ENCODE results near the gene IL18. TPM values are rescaled to one million over a fixed set of nuclear protein-coding genes. Genes with fewer than 3 reads are reported as not detected.

Gene IL18
- total and polyA plus RNA-seq, 2 of the 8 experiments (the other 6 are each of a cell fraction or from before 2014, with no cell fraction given): 0.29 to 0.84 TPM

DNA sequence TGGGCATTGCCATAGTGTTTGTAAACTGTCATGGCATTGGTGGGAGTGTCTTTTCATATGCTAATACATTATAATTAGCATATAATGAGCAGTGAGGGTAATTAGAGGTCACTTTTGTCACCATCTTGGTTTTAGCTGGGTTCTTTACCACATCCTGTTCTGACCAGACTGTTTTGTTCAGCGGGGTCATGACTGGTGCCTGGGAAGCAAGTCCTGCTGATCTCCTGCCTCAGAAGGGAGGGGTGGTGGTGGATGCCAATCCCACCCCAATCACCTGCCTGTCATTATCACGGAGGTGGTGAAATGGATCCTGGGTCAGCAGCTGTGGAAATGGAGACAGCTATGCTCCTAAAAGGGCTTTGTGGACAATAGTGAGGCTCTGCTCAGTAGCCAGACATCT, 31.2 kb downstream of the IL18 start:
- Histone ChIP-seq H3K14ac (ENCODE audit: insufficient read length) (no peak overlapping the region), H4K91ac (replicated peaks; ENCODE audit: insufficient read length, low read length) (no peak overlapping the region), H3K23me2 (ENCODE audit: low read depth, low read length) (no peaks in the 10 kb centered on the region; the same call in 1 of the 2 replicates), H3K18ac (ENCODE audit: extremely low read depth, low read length) (no peak overlapping the region), H3K79me2 (ENCODE audit: control insufficient read depth in 1 of 2, insufficient read depth in 2 of 2, low read length in 2 of 2) (no peaks in the 10 kb centered on the region), H3K4ac (replicated peaks; ENCODE audit: insufficient read length, low read depth, low read length) (no peak overlapping the region), H3K79me1 (ENCODE audit: low read depth, low read length) (no peaks in the 10 kb centered on the region), H3K9ac (replicated peaks in 1 of 4; ENCODE audit: extremely low read depth in 1 of 4, low read depth in 3 of 4, low read length in 3 of 4) (no peak overlapping the region), H3K9me3 (ENCODE audit: insufficient read depth in 2 of 2, low read depth in 1 of 2, low read length in 1 of 2) (no peaks in the 10 kb centered on the region), H4K5ac (ENCODE audit: insufficient read length, low read depth, low read length) (no peak overlapping the region), H3K56ac (replicated peaks; ENCODE audit: insufficient read length, low read depth, low read length) (no peak overlapping the region), H3K27ac (ENCODE audit: low read depth, low read length) (no peak overlapping the region), H2BK12ac (ENCODE audit: low read depth, low read length) (no peak overlapping the region), H3K4me3 (ENCODE audit: extremely low read depth in 1 of 4, insufficient read depth in 2 of 4, low read depth in 3 of 4, low read length in 4 of 4) (no peak overlapping the region), H4K8ac (ENCODE audit: extremely low read depth, insufficient read depth, low read length) (no peak overlapping the region), H2BK20ac (ENCODE audit: low read length) (no peak overlapping the region), H3K4me1 (replicated peaks in 1 of 4; ENCODE audit: control insufficient read depth in 3 of 4, insufficient read depth in 4 of 4, low read length in 3 of 4) (no peaks in the 10 kb centered on the region), H3K36me3 (ENCODE audit: control insufficient read depth in 2 of 4, insufficient read depth in 4 of 4, low read length in 3 of 4) (no peaks in the 10 kb centered on the region), H3K27me3 (replicated peaks in 1 of 4; ENCODE audit: control insufficient read depth in 3 of 4, extremely low read depth in 1 of 4, insufficient read depth in 3 of 4, low read length in 3 of 4) (no peaks in the 10 kb centered on the region), H2BK15ac (ENCODE audit: low read length) (no peak overlapping the region), H2BK120ac (replicated peaks; ENCODE audit: low read depth, low read length) (no peak overlapping the region), H3K4me2 (ENCODE audit: insufficient read depth in 1 of 2, low read depth in 2 of 2, low read length in 2 of 2) (no peak overlapping the region), H2AFZ (ENCODE audit: low read length) (no peak overlapping the region), H2AK5ac (ENCODE audit: low read depth, low read length) (no peak overlapping the region), H2BK5ac (ENCODE audit: low read depth, low read length) (no peak overlapping the region), H3K23ac (ENCODE audit: insufficient read length) (no peak overlapping the region), H4K20me1 (replicated peaks in 1 of 2; ENCODE audit: control insufficient read depth in 1 of 2, insufficient read depth in 2 of 2, low read length in 2 of 2) (no peaks in the 10 kb centered on the region)
- ChIA-PET CTCF (ENCODE audit: partially characterized antibody) (interaction anchor here (0.6 to 1.8 kb wide), 6 partner anchors 11 to 230 kb away, joined by 3 to 5 read pairs (median 3); no protein-coding TSS in a partner anchor), POLR2A (ENCODE audit: partially characterized antibody) (no interaction called here)
- FAIRE-seq (no peak), DNase-seq (ENCODE audit: low read depth in 1 of 2, low spot score in 2 of 2) (no peak)
- 87% methylated on average over 2 of the region's 2 CpGs; no CpG with 5 or more reads in 1 of the 2 experiments for WGBS, 2 experiments (ENCODE audit: extremely low coverage in 1 of 2, insufficient coverage in 1 of 2, insufficient read length in 1 of 2, insufficient replicate concordance in 2 of 2, low coverage in 1 of 2, low lambda C conversion rate in 2 of 2, missing lambda C conversion rate in 1 of 2)
- TF ChIP-seq TAF1 (IDR thresholded peaks at IDR 0.05; ENCODE audit: low read depth, low read length) (no peak), SIRT6 (IDR thresholded peaks at IDR 0.05; ENCODE audit: low read length) (no peak), HDAC6 (IDR thresholded peaks at IDR 0.05; ENCODE audit: low read depth, low read length) (no peak), RXRA (IDR thresholded peaks at IDR 0.05; ENCODE audit: insufficient read depth, low read depth, low read length) (no peak), KDM1A (IDR thresholded peaks at IDR 0.05; ENCODE audit: borderline replicate concordance, low read length) (no peak), EP300 (IDR thresholded peaks at IDR 0.05; ENCODE audit: borderline replicate concordance in 1 of 2, low read depth in 2 of 2, low read length in 2 of 2) (no peak), BRCA1 (IDR thresholded peaks at IDR 0.05; ENCODE audit: low read depth, low read length) (no peak), SUZ12 (IDR thresholded peaks at IDR 0.05; ENCODE audit: low read length) (no peak), NANOG (IDR thresholded peaks at IDR 0.05; ENCODE audit: insufficient read depth, low read depth, low read length, poor library complexity, severe bottlenecking) (no peak), KDM5A (IDR thresholded peaks at IDR 0.05; ENCODE audit: low read length) (no peak), KDM4A (IDR thresholded peaks at IDR 0.05; ENCODE audit: low read depth, low read length, severe bottlenecking) (no peak)
- TF ChIP-seq, protein P1, sequence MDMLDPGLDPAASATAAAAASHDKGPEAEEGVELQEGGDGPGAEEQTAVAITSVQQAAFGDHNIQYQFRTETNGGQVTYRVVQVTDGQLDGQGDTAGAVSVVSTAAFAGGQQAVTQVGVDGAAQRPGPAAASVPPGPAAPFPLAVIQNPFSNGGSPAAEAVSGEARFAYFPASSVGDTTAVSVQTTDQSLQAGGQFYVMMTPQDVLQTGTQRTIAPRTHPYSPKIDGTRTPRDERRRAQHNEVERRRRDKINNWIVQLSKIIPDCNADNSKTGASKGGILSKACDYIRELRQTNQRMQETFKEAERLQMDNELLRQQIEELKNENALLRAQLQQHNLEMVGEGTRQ (IDR thresholded peaks at IDR 0.05; ENCODE audit: low read length): no peak
- TF ChIP-seq, protein P2, sequence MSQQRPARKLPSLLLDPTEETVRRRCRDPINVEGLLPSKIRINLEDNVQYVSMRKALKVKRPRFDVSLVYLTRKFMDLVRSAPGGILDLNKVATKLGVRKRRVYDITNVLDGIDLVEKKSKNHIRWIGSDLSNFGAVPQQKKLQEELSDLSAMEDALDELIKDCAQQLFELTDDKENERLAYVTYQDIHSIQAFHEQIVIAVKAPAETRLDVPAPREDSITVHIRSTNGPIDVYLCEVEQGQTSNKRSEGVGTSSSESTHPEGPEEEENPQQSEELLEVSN (IDR thresholded peaks at IDR 0.05): no peak

Data from H1 (cell line).